Measurements from ENCODE around the gene POLDIP2.

DNA sequence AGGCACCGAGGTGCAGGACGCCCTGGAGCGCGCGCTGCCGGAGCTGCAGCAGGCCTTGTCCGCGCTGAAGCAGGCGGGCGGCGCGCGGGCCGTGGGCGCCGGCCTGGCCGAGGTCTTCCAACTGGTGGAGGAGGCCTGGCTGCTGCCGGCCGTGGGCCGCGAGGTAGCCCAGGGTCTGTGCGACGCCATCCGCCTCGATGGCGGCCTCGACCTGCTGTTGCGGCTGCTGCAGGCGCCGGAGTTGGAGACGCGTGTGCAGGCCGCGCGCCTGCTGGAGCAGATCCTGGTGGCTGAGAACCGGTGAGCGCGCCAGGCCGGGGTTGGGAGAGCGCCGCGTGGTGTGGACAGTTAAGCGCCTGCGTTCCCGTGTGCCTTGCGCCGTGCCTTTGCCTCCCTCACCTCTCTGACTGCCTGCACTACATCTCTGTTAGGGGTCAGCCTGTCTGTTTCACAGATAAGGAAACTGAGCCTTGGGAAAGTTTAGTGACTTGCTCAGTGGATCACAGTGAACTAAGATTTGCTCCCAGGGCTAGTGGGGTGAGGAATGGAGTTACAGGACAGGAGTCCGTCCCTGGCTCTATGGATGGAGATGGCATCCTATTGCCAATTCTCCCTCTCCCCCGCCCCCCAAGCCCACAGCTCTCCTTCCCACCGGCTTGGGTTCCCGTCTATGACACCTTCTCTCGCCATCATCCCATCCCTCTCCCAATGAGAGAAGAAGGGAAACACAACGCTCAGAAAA, 15.0 kb upstream of the POLDIP2 start:
- TF ChIP-seq, protein P1, sequence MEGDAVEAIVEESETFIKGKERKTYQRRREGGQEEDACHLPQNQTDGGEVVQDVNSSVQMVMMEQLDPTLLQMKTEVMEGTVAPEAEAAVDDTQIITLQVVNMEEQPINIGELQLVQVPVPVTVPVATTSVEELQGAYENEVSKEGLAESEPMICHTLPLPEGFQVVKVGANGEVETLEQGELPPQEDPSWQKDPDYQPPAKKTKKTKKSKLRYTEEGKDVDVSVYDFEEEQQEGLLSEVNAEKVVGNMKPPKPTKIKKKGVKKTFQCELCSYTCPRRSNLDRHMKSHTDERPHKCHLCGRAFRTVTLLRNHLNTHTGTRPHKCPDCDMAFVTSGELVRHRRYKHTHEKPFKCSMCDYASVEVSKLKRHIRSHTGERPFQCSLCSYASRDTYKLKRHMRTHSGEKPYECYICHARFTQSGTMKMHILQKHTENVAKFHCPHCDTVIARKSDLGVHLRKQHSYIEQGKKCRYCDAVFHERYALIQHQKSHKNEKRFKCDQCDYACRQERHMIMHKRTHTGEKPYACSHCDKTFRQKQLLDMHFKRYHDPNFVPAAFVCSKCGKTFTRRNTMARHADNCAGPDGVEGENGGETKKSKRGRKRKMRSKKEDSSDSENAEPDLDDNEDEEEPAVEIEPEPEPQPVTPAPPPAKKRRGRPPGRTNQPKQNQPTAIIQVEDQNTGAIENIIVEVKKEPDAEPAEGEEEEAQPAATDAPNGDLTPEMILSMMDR (IDR thresholded peaks at IDR 0.05), result no peak
- no peak for TF ChIP-seq POLR2A (IDR thresholded peaks at IDR 0.05)
